GM12874 (cell line): ENCODE data around the gene UNC5A.

ENCODE experiments used
- TF ChIP-seq, protein P1 (sequence below): IDR thresholded peaks from 2 replicates; pipeline ENCODE4 v1.5.1; 2011; ENCODE audit warnings: low read depth, mild to moderate bottlenecking, control low read depth, low read length, moderate library complexity; ENCODE audit not compliant: insufficient read depth

UNC5A gene

DNA sequence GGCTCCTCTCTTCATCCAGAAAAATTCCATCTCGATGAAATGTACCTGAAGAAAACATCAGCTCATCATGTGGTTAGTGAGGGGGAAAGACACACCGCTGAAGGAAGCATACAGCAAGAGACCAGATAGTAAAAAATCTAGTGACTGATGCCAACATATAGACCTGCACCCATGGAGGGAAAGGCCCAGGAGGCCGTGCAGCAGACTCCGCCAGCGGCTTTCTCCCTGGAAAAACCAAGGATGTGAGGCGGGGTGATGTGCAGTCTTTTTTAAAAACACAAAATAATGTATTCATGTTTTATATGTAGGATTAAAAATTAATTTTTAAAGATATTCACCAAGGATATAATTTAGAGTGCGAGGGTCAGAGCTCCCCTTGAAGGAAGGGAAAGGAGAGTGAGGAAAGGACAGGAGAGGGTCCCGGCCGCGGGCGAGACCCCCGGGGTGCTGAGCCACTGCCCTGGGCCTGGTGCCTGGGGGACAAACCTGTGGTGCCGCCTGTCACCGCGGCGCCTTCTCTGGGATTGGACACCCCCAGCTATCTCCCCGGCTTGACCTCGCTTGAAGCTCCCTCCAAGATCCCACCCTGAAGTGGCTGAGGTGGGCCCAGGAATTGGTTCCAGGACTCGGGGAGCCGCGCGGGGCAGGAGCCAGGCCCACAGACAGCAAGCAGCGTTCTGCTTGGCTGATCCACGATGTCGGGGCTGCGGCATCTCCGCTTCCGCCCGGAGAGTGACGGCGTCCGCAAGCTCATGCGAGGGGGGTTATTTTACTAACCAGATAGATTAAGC lies 12.1 kb upstream of the UNC5A start:
- TF ChIP-seq, protein P1, sequence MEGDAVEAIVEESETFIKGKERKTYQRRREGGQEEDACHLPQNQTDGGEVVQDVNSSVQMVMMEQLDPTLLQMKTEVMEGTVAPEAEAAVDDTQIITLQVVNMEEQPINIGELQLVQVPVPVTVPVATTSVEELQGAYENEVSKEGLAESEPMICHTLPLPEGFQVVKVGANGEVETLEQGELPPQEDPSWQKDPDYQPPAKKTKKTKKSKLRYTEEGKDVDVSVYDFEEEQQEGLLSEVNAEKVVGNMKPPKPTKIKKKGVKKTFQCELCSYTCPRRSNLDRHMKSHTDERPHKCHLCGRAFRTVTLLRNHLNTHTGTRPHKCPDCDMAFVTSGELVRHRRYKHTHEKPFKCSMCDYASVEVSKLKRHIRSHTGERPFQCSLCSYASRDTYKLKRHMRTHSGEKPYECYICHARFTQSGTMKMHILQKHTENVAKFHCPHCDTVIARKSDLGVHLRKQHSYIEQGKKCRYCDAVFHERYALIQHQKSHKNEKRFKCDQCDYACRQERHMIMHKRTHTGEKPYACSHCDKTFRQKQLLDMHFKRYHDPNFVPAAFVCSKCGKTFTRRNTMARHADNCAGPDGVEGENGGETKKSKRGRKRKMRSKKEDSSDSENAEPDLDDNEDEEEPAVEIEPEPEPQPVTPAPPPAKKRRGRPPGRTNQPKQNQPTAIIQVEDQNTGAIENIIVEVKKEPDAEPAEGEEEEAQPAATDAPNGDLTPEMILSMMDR, result no peak

DNA sequence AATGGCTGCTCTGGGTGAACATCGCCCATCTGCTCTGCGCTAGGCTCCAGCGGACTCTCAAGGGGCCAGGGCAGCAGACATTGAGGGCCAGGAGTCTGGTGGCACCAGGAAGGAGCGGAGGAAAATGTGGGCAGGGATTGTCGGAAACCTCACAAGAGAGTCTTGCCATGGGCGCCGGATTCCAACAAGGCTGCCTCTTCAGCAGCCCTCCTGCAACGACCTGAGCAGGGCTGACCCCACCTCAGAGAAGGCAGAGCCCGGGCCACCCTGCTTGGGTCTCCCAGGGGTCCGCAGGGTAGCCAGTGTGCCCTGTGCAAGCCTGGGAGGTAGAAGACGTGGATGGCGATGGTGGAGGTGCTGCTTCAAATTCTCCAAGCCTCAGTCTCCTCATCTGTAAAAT lies 11.4 kb upstream of the UNC5A start:
- TF ChIP-seq, protein P1, result no peak

DNA sequence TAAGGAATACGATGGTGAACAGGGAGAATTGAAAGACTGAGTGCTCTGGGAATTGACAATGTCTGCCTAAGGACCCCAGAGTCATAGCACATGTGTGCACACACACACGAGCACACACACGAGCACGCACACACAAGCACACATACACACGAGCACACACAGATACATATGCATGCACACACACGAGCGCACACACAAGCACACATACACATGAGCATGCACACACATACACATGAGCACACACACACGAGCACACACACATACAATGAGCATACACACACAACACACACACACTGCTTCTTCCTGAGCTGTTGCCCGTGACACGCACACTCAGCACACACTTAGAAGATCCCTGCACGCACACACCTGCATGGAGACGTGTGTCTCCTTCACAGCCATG lies 10.9 kb upstream of the UNC5A start:
- TF ChIP-seq, protein P1, result no peak

DNA sequence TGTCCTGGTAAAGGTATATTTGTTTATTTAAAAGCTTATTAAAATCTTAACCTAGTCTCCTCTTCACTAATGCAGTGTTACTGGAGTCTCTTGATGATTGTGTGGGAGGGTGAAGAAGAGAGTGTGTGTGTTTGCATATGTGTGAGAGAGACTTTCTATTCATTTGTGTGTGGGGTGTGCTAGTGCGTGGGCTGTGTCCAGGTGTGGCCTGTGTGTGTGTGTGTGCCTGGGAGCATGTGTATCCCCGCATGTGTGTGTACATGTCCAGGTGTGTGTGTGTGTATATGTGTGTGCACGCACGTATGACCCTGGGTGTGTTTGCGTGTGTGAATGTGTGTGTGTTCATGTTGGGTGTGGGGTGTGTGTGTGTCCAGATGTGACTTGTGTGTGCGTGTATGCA lies 10.3 kb upstream of the UNC5A start:
- TF ChIP-seq, protein P1, result no peak

DNA sequence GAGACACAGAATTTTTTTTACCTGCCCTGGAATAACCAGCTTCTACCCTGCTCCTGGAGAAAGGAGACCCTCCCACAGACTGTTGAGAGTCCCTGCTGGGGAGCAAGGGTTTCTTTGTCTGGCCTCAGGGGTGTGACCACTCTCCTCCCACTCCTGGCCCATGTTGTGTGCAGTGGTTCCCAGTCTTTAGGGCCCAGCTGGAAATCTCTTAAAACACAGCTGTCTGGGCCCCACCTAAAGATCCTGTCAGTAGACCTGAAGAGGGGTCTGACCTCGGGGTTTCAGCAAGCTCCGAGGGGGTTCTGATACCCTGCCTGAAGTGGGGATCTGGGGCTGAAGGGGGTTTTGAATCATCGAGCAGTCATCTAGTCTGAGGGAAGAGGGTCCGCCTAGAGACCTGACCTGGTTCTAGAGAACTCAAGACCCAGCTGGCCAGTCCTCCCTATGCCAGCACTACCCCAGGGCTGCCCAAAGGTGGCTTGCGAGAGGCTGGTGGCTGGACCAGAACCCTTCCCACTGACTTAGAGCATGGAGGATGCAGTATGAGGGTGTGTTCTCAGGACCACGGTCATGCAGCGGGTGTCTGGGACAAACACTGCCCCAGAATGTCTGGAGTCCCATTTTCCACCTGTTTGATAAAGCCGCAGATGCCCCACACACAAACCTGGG lies 8.1 kb upstream of the UNC5A start:
- TF ChIP-seq, protein P1, result no peak

DNA sequence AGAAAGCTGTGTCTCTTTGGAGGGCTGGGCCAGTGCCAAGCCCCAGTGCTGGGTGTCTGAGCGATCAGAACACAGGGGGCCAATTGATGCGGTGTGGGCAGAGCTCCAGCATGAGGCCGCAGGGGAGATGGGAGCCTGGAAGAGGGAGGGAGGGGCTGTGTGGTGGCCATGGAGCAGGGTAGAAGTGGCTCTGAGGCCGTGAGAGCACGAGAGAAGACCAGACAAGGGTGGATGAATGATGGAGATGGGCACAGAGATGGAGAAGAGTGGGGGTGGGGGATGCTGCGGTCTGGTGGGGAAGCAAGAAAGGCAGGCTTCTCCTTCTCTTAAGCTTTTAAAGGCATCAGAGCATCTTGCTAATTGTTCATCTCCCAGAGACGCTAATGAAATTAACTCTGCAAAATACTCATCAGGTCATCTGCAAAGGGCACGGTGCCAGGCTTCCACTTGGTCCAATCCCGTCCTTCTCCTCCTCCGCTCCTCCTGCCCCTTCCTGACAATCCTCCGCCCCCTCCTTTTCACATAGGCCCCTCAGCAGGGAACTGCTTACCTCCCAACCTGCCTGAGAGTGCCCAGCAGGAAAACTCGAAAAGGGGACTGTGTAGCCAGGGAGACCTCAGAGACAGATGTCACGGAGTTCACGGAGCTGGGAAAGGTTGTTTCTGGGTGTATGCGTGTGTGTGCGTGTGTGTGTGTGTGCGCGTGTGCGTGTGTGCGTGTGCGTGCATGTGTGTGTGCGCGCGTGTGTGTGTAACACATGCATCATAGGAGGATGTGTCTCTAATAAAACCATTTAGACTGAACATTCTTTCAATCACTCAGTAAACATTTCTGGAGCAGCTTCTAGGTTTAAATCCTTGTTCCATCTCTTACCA lies 7.1 kb upstream of the UNC5A start:
- TF ChIP-seq, protein P1, result no peak

DNA sequence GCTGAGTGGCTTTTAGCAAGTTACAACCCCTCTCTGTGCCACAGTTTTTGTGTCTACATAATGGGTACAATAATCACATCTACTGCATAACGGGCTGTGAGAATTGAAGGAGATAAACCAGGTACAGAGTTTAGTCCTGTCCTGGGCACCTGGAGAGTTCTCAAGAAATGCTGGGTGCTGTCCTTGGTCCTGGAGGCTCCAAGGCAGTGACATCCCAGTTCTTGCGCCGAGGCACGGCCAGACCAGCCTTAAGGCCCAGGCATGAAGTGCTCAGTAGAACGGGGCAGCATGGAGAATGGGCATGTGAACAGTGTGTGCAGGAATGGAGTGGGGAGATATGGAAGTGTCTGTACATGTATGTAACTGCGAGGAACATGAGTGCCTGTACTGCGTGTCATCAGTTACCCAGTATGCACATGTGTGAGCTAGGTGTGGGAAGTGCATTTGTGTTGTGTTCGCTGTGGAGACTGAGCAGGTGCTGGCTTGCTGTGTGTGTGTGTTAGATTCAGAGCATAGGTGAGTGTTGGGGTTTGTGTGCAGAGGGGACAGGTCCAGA lies 6.3 kb upstream of the UNC5A start:
- TF ChIP-seq, protein P1, result no peak
